PC-3 (cell line): ENCODE measurements around the gene MLF2. TPM values are rescaled to one million over a fixed set of nuclear protein-coding genes. Genes with fewer than 3 reads are reported as not detected.

Source experiments
- ATAC-seq: fragments of 200-7000 bp; cut with Tn5 transposase; 2 replicates; pipeline ENCODE4 v1.9.1; 2020; ENCODE audit warnings: mild to moderate bottlenecking, moderate library complexity
- BruUV-seq: library from RNA; stranded (reverse); fragments of 400-500 nt; replicated peaks from 2 replicates; lab custom pipeline; 2021; lab: Mats Ljungman, UMichigan
- CTCF ChIA-PET: fragments of 300-600 bp; sonication (Branson Sonifier 250); formaldehyde crosslinking; loops from one replicate; lab custom pipeline; 2022; ENCODE audit warnings: antibody characterized with exemption; lab: Charles Lee
- POLR2A ChIA-PET: fragments of 300-600 bp; sonication (Branson Sonifier 250); formaldehyde crosslinking; loops from one replicate; lab custom pipeline; 2022; ENCODE audit warnings: antibody characterized with exemption; ENCODE audit not compliant: unreplicated experiment; lab: Charles Lee
- DNase-seq: peaks from one replicate; pipeline ENCODE4 v3.0.0-alpha.2; 2015
- H2AFZ ChIP-seq: fragments of 300-600 bp; sonication (generic); 2 replicates; pipeline ENCODE4 v1.6.0; 2016; ENCODE audit warnings: antibody characterized with exemption, low read length
- H3F3A ChIP-seq: fragments of 300-600 bp; sonication (generic); one replicate; pipeline ENCODE4 v1.6.0; 2017; ENCODE audit warnings: antibody characterized with exemption, low read length, control low read depth, mild to moderate bottlenecking; ENCODE audit not compliant: unreplicated experiment
- H3K27ac ChIP-seq: fragments of 300-600 bp; sonication (generic); 2 replicates; pipeline ENCODE4 v1.5.1; 2016; ENCODE audit warnings: mild to moderate bottlenecking, low read length
- H3K27me3 ChIP-seq: fragments of 300-600 bp; sonication (generic); 2 replicates; pipeline ENCODE4 v1.6.1; 2016; ENCODE audit warnings: low read length, mixed read lengths
- H3K36me3 ChIP-seq: fragments of 300-600 bp; sonication (generic); 2 replicates; pipeline ENCODE4 v1.6.1; 2016; ENCODE audit warnings: low read depth, mixed run types, low read length, mixed read lengths
- H3K4me1 ChIP-seq: fragments of 300-600 bp; sonication (generic); 2 replicates; pipeline ENCODE4 v1.5.1; 2016; ENCODE audit warnings: low read length; ENCODE audit not compliant: insufficient read depth
- H3K4me2 ChIP-seq: fragments of 300-600 bp; sonication (generic); 2 replicates; pipeline ENCODE4 v1.6.0; 2016; ENCODE audit warnings: low read length
- H3K4me3 ChIP-seq: fragments of 300-600 bp; sonication (generic); 2 replicates; pipeline ENCODE4 v1.5.1; 2016; ENCODE audit warnings: mild to moderate bottlenecking, low read length, mixed read lengths
- H3K79me2 ChIP-seq: fragments of 300-600 bp; sonication (generic); 2 replicates; pipeline ENCODE4 v1.6.1; 2017; ENCODE audit warnings: low read length, mixed read lengths
- H3K9ac ChIP-seq: fragments of 300-600 bp; sonication (generic); 2 replicates; pipeline ENCODE4 v1.6.0; 2016; ENCODE audit warnings: mild to moderate bottlenecking, low read length
- H3K9me2 ChIP-seq: fragments of 300-600 bp; sonication (generic); replicated peaks from 2 replicates; pipeline ENCODE4 v1.6.1; 2016; ENCODE audit warnings: mixed run types, low read length, mixed read lengths
- H3K9me3 ChIP-seq: fragments of 300-600 bp; sonication (generic); 2 replicates; pipeline ENCODE4 v1.6.1; 2016; ENCODE audit warnings: low read length, mixed read lengths
- H4K20me1 ChIP-seq: fragments of 300-600 bp; sonication (generic); 2 replicates; pipeline ENCODE4 v1.6.1; 2016; ENCODE audit warnings: low read length, mixed read lengths
- EZH2 ChIP-seq: fragments of 300-600 bp; sonication (generic); IDR thresholded peaks from one replicate; pipeline ENCODE4 v1.6.1; 2017; ENCODE audit warnings: antibody characterized with exemption, mild to moderate bottlenecking, low read length; ENCODE audit not compliant: unreplicated experiment
- EZH2phosphoT487 ChIP-seq: fragments of 300-600 bp; sonication (generic); IDR thresholded peaks from 2 replicates; pipeline ENCODE4 v1.6.1; 2018; ENCODE audit warnings: mild to moderate bottlenecking, antibody characterized with exemption, low read length, borderline replicate concordance
- intact Hi-C: fragments of 100-400 bp; cut with micrococcal nuclease; formaldehyde crosslinking; loops from 2 replicates; pipeline ENCODE4 v1.9.0; 2023
- total RNA-seq: library from RNA; depleted of rRNA; stranded (reverse); fragments of >200 nt; gene quantifications from 2 replicates; pipeline ENCODE4 v1.2.3, GENCODE V29; 2014
- TF ChIP-seq, protein P1 (sequence below): fragments of 300-600 bp; sonication (generic); conservative IDR thresholded peaks from 2 replicates; pipeline ENCODE4 v1.5.1; 2017; ENCODE audit warnings: antibody characterized with exemption, low read depth, mild to moderate bottlenecking, low read length

Gene MLF2
- total RNA-seq, 1 experiment from 2014 or later: 222 TPM

DNA sequence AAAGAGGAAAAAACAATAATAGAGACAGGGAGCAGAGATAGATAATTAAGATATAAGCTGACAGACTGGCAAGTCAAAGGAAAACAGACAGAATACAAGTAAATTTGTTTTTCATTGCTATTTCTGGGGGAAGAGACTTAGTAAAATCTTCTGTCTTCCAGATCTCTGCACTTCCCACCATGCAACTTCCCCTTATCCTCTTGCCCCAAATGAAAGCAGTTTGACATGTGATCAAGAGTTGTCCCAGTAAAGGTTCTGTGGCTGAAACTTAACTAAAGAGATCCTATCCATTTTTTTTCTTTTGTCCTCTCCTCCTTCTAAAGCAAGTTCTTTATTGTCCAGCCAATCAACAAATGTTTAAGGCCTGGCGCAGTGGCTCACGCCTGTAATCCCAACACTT is 1.5 kb upstream of the MLF2 start:
- POLR2A ChIA-PET: interaction anchor here (1.0 to 1.9 kb wide), 2 partner anchors 12 to 24 kb away, joined by 7 to 14 read pairs; partner anchors contain the start of gene PTMS
- Histone ChIP-seq H4K20me1 (peaks cover 4% of the 10 kb centered on the region; the same call in 1 of the 2 replicates), H3K4me1 (peaks cover 12% of the 10 kb centered on the region), H3K4me2 (no peak overlapping the region), H3K9me3 (no peaks in the 10 kb centered on the region), H3K79me2 (peaks cover 23% of the 10 kb centered on the region), H3K9ac (no peak overlapping the region), H3K9me2 (no peaks in the 10 kb centered on the region), H3F3A (no peaks in the 10 kb centered on the region), H3K36me3 (peaks cover 14% of the 10 kb centered on the region; the same call in 1 of the 2 replicates), H2AFZ (no peak overlapping the region), H3K4me3 (no peak overlapping the region), H3K27ac (no peak overlapping the region), H3K27me3 (no peaks in the 10 kb centered on the region)
- CTCF ChIA-PET: interaction anchor here (0.6 to 1.8 kb wide), 2 partner anchors 12 to 24 kb away, joined by 5 to 24 read pairs; partner anchors contain the start of gene PTMS
- no TSS peak for BruUV-seq
- no peak for DNase-seq
- intact Hi-C loops: loop anchor here (5.0 kb wide), 1 partner anchor 98 kb away; the partner anchor contains the start of genes CDCA3 and USP5
- no peak for TF ChIP-seq EZH2
- TF ChIP-seq EZH2phosphoT487: no peak
- TF ChIP-seq, protein P1, sequence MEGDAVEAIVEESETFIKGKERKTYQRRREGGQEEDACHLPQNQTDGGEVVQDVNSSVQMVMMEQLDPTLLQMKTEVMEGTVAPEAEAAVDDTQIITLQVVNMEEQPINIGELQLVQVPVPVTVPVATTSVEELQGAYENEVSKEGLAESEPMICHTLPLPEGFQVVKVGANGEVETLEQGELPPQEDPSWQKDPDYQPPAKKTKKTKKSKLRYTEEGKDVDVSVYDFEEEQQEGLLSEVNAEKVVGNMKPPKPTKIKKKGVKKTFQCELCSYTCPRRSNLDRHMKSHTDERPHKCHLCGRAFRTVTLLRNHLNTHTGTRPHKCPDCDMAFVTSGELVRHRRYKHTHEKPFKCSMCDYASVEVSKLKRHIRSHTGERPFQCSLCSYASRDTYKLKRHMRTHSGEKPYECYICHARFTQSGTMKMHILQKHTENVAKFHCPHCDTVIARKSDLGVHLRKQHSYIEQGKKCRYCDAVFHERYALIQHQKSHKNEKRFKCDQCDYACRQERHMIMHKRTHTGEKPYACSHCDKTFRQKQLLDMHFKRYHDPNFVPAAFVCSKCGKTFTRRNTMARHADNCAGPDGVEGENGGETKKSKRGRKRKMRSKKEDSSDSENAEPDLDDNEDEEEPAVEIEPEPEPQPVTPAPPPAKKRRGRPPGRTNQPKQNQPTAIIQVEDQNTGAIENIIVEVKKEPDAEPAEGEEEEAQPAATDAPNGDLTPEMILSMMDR: no peak
- ATAC-seq: no peak

DNA sequence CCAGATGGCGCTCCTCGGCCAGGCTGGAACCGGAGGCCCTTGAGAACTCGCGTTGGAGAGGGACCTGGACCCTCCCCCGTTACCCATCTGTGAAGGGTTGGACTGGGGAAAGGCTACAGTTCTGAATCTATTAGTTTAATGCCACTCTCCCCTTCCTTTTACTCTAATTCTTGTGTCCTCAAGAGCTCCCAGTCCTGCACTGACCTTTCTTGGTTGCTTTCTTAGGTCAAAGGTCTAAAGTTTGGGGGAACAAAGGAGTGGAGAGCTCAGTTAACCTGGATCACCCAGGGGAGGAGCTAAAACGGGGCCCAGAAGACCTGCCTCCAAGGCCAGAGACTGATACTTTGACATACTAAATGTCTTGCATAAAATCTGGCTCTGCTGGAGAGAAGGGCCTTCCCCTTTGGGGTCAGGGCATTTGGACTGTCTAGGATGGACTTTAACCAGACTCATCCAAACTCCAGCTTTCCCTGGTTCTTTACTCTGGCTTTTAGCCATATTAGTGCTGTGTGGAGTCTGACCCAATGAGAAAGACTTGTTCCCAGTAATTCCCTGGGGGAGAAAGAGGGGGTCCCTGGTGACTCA is 923 bp upstream of the MLF2 start:
- H3K9me3 ChIP-seq: no peaks in the 10 kb centered on the region
- CTCF ChIA-PET: interaction anchor here (0.6 to 1.8 kb wide), 2 partner anchors 13 to 25 kb away, joined by 5 to 24 read pairs; partner anchors contain the start of gene PTMS
- POLR2A ChIA-PET: interaction anchor here (1.0 to 1.9 kb wide), 3 partner anchors 11 to 24 kb away, joined by 7 to 14 read pairs (median 8); partner anchors contain the start of gene PTMS
- ATAC-seq: no peak
- no TSS peak for BruUV-seq
- H3K4me2 ChIP-seq: peak overlapping the region; percentile 49
- no peaks in the 10 kb centered on the region for H3K27me3 ChIP-seq
- peaks cover 12% of the 10 kb centered on the region for H3K4me1 ChIP-seq
- no peaks in the 10 kb centered on the region for H3K9me2 ChIP-seq
- no peak overlapping the region for H3K27ac ChIP-seq
- H4K20me1 ChIP-seq: peaks cover 4% of the 10 kb centered on the region; the same call in 1 of the 2 replicates
- H3K36me3 ChIP-seq: peaks cover 14% of the 10 kb centered on the region; the same call in 1 of the 2 replicates
- H3K4me3 ChIP-seq: no peak overlapping the region; the same call in 1 of the 2 replicates
- TF ChIP-seq EZH2 (no peak), EZH2phosphoT487 (no peak)
- TF ChIP-seq, protein P1: peak; percentile 5
- no peak overlapping the region for H2AFZ ChIP-seq
- no peak overlapping the region for H3K9ac ChIP-seq
- peaks cover 23% of the 10 kb centered on the region for H3K79me2 ChIP-seq
- H3F3A ChIP-seq: no peaks in the 10 kb centered on the region
- intact Hi-C loops: loop anchor here (1.0 to 5.0 kb wide), 4 partner anchors 13 to 98 kb away; partner anchors contain the start of genes CDCA3, PTMS and USP5
- DNase-seq: no peak
